Measurements from ENCODE around the gene PROSER1.

Gene PROSER1

DNA sequence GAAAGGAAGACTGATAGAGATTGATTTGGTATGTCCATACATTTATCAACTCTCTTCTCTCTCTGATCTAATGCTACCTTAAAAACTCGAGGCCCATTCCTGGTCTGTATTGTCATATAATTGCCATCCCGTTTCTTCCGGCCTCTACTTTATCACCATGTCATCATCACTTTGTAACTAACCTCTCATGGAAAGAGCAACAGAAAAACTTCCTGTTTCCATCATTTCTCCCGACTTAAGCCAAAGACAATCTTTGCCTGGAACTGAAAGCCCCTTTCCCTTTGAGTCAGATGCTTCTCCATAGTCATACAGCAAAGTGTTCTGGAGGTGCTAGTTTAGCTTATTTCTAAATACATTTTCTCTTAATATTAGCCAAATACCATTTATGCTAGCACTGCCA is 44.5 kb downstream of the PROSER1 start:
- DNase-seq (ENCODE audit: low read depth in 1 of 2, low spot score in 1 of 2), result no peak
- no peak overlapping the region for H3K4me3 ChIP-seq (replicated peaks; ENCODE audit: insufficient read depth, low read length)
- TF ChIP-seq, protein P1, sequence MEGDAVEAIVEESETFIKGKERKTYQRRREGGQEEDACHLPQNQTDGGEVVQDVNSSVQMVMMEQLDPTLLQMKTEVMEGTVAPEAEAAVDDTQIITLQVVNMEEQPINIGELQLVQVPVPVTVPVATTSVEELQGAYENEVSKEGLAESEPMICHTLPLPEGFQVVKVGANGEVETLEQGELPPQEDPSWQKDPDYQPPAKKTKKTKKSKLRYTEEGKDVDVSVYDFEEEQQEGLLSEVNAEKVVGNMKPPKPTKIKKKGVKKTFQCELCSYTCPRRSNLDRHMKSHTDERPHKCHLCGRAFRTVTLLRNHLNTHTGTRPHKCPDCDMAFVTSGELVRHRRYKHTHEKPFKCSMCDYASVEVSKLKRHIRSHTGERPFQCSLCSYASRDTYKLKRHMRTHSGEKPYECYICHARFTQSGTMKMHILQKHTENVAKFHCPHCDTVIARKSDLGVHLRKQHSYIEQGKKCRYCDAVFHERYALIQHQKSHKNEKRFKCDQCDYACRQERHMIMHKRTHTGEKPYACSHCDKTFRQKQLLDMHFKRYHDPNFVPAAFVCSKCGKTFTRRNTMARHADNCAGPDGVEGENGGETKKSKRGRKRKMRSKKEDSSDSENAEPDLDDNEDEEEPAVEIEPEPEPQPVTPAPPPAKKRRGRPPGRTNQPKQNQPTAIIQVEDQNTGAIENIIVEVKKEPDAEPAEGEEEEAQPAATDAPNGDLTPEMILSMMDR (IDR thresholded peaks at IDR 0.05; ENCODE audit: insufficient read depth, low read length), result no peak
- TF ChIP-seq POLR2AphosphoS5 (IDR thresholded peaks at IDR 0.05; ENCODE audit: low read depth), result no peak
- no peak for TF ChIP-seq GABPA (IDR thresholded peaks at IDR 0.05; ENCODE audit: low read depth)
- no peak for TF ChIP-seq SPI1 (IDR thresholded peaks at IDR 0.05; ENCODE audit: borderline replicate concordance, low read depth)
- TF ChIP-seq, protein P2, sequence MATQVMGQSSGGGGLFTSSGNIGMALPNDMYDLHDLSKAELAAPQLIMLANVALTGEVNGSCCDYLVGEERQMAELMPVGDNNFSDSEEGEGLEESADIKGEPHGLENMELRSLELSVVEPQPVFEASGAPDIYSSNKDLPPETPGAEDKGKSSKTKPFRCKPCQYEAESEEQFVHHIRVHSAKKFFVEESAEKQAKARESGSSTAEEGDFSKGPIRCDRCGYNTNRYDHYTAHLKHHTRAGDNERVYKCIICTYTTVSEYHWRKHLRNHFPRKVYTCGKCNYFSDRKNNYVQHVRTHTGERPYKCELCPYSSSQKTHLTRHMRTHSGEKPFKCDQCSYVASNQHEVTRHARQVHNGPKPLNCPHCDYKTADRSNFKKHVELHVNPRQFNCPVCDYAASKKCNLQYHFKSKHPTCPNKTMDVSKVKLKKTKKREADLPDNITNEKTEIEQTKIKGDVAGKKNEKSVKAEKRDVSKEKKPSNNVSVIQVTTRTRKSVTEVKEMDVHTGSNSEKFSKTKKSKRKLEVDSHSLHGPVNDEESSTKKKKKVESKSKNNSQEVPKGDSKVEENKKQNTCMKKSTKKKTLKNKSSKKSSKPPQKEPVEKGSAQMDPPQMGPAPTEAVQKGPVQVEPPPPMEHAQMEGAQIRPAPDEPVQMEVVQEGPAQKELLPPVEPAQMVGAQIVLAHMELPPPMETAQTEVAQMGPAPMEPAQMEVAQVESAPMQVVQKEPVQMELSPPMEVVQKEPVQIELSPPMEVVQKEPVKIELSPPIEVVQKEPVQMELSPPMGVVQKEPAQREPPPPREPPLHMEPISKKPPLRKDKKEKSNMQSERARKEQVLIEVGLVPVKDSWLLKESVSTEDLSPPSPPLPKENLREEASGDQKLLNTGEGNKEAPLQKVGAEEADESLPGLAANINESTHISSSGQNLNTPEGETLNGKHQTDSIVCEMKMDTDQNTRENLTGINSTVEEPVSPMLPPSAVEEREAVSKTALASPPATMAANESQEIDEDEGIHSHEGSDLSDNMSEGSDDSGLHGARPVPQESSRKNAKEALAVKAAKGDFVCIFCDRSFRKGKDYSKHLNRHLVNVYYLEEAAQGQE (IDR thresholded peaks at IDR 0.05; ENCODE audit: insufficient replicate concordance, low read depth), result no peak
- H3K27me3 ChIP-seq (ENCODE audit: insufficient read depth, poor library complexity, severe bottlenecking), result no peaks in the 10 kb centered on the region
- H3K27ac ChIP-seq (replicated peaks), result no peak overlapping the region

DNA sequence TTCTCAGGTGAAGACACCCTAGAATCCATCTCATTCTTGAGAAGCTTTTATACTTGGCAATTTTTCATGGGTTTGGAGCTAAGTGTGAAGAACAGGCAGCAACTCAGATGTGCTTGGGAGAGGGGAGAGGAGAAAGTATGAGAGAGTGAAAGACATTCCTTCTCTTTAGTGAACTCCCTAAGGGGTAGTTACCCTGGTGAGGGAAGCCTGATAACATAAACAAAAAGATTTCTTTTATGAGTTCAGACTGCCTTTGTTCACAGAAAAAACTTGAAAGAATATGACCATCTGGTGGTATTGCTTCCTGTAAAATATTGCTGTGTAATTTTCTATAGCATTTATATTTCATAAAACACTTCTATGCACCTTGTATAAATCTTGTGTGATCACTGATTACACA is 47.2 kb downstream of the PROSER1 start, which contains the start of gene STOML3:
STOML3 (minus strand) TSS at position 139 of the 400 bp plus-strand sequence; CDS start at position 29, 110 bp downstream.
- TF ChIP-seq SPI1 (IDR thresholded peaks at IDR 0.05; ENCODE audit: borderline replicate concordance, low read depth), result no peak
- TF ChIP-seq POLR2AphosphoS5 (IDR thresholded peaks at IDR 0.05; ENCODE audit: low read depth), result no peak
- TF ChIP-seq, protein P1 (IDR thresholded peaks at IDR 0.05; ENCODE audit: insufficient read depth, low read length), result no peak
- TF ChIP-seq GABPA (IDR thresholded peaks at IDR 0.05; ENCODE audit: low read depth), result no peak
- TF ChIP-seq, protein P2 (IDR thresholded peaks at IDR 0.05; ENCODE audit: insufficient replicate concordance, low read depth), result no peak
- H3K27ac ChIP-seq (replicated peaks), result no peak within 1 kb of the TSS
- no peak for DNase-seq (ENCODE audit: low read depth in 1 of 2, low spot score in 1 of 2)
- no peaks in the 10 kb centered on the region for H3K27me3 ChIP-seq (ENCODE audit: insufficient read depth, poor library complexity, severe bottlenecking)
- no peak within 1 kb of the TSS for H3K4me3 ChIP-seq (replicated peaks; ENCODE audit: insufficient read depth, low read length)

DNA sequence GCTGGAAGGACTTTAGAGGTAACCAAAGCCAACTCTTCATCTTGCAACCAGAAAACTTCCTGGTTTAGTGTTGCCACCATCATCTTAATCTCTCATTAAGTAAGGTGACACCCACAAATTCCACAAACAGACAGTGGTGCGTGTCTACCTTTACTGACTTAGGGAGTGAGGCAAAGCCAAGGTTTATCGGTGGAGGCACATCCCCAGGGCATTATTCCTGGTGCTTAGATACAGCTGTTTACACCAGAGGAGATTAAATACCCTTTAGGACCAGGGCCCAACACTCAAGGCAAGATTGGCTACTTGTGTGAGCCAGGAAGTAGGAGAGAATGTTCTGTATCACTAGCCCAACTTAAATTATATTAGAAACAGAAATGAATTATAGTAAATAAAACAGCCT is 56.8 kb downstream of the PROSER1 start:
- no peak overlapping the region for H3K4me3 ChIP-seq (replicated peaks; ENCODE audit: insufficient read depth, low read length)
- DNase-seq (ENCODE audit: low read depth in 1 of 2, low spot score in 1 of 2), result no peak
- H3K27ac ChIP-seq (replicated peaks), result no peak overlapping the region
- no peaks in the 10 kb centered on the region for H3K27me3 ChIP-seq (ENCODE audit: insufficient read depth, poor library complexity, severe bottlenecking)
- TF ChIP-seq POLR2AphosphoS5 (IDR thresholded peaks at IDR 0.05; ENCODE audit: low read depth), result no peak
- TF ChIP-seq GABPA (IDR thresholded peaks at IDR 0.05; ENCODE audit: low read depth), result no peak
- TF ChIP-seq, protein P1 (IDR thresholded peaks at IDR 0.05; ENCODE audit: insufficient read depth, low read length), result no peak
- no peak for TF ChIP-seq SPI1 (IDR thresholded peaks at IDR 0.05; ENCODE audit: borderline replicate concordance, low read depth)
- TF ChIP-seq, protein P2 (IDR thresholded peaks at IDR 0.05; ENCODE audit: insufficient replicate concordance, low read depth), result no peak

Measured in HL-60 (cell line).